SK-N-SH treated with all-trans-retinoic acid at 6 μM for 48 hours (cell line): Measurements from ENCODE around the gene RUNX3.

ENCODE experiments used
- ATAC-seq: fragments of 200-7000 bp; cut with Tn5 transposase; 3 replicates; pipeline ENCODE4 v1.9.1; 2020; ENCODE audit warnings: mild to moderate bottlenecking, moderate library complexity
- ARNTL ChIP-seq: fragments of 450-650 bp; formaldehyde crosslinking; IDR thresholded peaks from 2 replicates; pipeline ENCODE4 v1.5.0; 2020; ENCODE audit warnings: low read depth, mild to moderate bottlenecking, moderate library complexity, borderline replicate concordance
- BACH2 ChIP-seq: fragments of 250-450 bp; sonication (Bioruptor Pico); IDR thresholded peaks from 2 replicates; pipeline ENCODE4 v1.9.0; 2021; ENCODE audit warnings: mild to moderate bottlenecking, borderline replicate concordance
- CREB5 ChIP-seq: fragments of 250-450 bp; sonication (Bioruptor Pico); IDR thresholded peaks from 2 replicates; pipeline ENCODE4 v1.5.1; 2020; ENCODE audit warnings: low read depth, mild to moderate bottlenecking, moderate library complexity
- CSDC2 ChIP-seq: fragments of 250-450 bp; sonication (Bioruptor Pico); IDR thresholded peaks from 2 replicates; pipeline ENCODE4 v1.5.0; 2020; ENCODE audit warnings: mild to moderate bottlenecking, moderate library complexity
- CSRNP3 ChIP-seq: fragments of 250-450 bp; sonication (Bioruptor Pico); IDR thresholded peaks from 2 replicates; pipeline ENCODE4 v1.5.1; 2021; ENCODE audit warnings: mild to moderate bottlenecking, moderate library complexity
- ESRRG ChIP-seq: fragments of 250-450 bp; sonication (Bioruptor Pico); IDR thresholded peaks from 2 replicates; pipeline ENCODE4 v1.6.1; 2021; ENCODE audit warnings: mild to moderate bottlenecking
- GLIS3 ChIP-seq: fragments of 250-450 bp; sonication (Bioruptor Pico); IDR thresholded peaks from 2 replicates; pipeline ENCODE4 v1.5.0; 2020; ENCODE audit warnings: mild to moderate bottlenecking, moderate library complexity
- ISL1 ChIP-seq: fragments of 250-450 bp; sonication (Bioruptor Pico); IDR thresholded peaks from 2 replicates; pipeline ENCODE4 v2.1.2; 2022; ENCODE audit warnings: mild to moderate bottlenecking, moderate library complexity
- PATZ1 ChIP-seq: fragments of 250-450 bp; sonication (Bioruptor Pico); IDR thresholded peaks from 2 replicates; pipeline ENCODE4 v1.8.0; 2020; ENCODE audit warnings: mild to moderate bottlenecking, moderate library complexity, borderline replicate concordance
- POU6F1 ChIP-seq: fragments of 250-450 bp; sonication (Bioruptor Pico); IDR thresholded peaks from 2 replicates; pipeline ENCODE4 v1.8.0; 2021; ENCODE audit warnings: low read depth, mild to moderate bottlenecking, moderate library complexity, borderline replicate concordance
- PPARA ChIP-seq: fragments of 250-450 bp; sonication (Bioruptor Pico); IDR thresholded peaks from 2 replicates; pipeline ENCODE4 v1.5.0; 2020; ENCODE audit warnings: mild to moderate bottlenecking, borderline replicate concordance
- RARB ChIP-seq: fragments of 250-450 bp; sonication (Bioruptor Pico); IDR thresholded peaks from 2 replicates; pipeline ENCODE4 v1.8.0; 2021; ENCODE audit warnings: mild to moderate bottlenecking, moderate library complexity
- SNAI2 ChIP-seq: fragments of 250-450 bp; sonication (Bioruptor Pico); IDR thresholded peaks from 2 replicates; pipeline ENCODE4 v1.5.0; 2020; ENCODE audit warnings: mild to moderate bottlenecking, moderate library complexity
- TSHZ2 ChIP-seq: fragments of 250-450 bp; sonication (Bioruptor Pico); IDR thresholded peaks from 2 replicates; pipeline ENCODE4 v1.5.0; 2020; ENCODE audit warnings: mild to moderate bottlenecking, moderate library complexity
- ZC3H10 ChIP-seq: fragments of 250-450 bp; sonication (Bioruptor Pico); IDR thresholded peaks from 2 replicates; pipeline ENCODE4 v1.5.1; 2021; ENCODE audit warnings: mild to moderate bottlenecking, moderate library complexity
- ZFP3 ChIP-seq: fragments of 250-450 bp; sonication (Bioruptor Pico); IDR thresholded peaks from 2 replicates; pipeline ENCODE4 v1.5.0; 2020; ENCODE audit warnings: mild to moderate bottlenecking, moderate library complexity
- ZFP30 ChIP-seq: fragments of 450-650 bp; formaldehyde crosslinking; IDR thresholded peaks from 2 replicates; pipeline ENCODE4 v1.5.0; 2022; ENCODE audit warnings: mild to moderate bottlenecking, moderate library complexity
- ZNF8 ChIP-seq: fragments of 450-650 bp; formaldehyde crosslinking; IDR thresholded peaks from 2 replicates; pipeline ENCODE4 v1.5.0; 2020; ENCODE audit warnings: mild to moderate bottlenecking, moderate library complexity

The RUNX3 gene

GRCh38 chr1:24921938-24922662, 8.0 kb downstream of the RUNX3 start:
- TF ChIP-seq SNAI2 = no peak
- no peak for TF ChIP-seq CREB5 (CRISPR knock-in tag)
- TF ChIP-seq BACH2 = no peak
- TF ChIP-seq CSDC2 (CRISPR knock-in tag) = no peak
- TF ChIP-seq CSRNP3 (CRISPR knock-in tag) = no peak
- TF ChIP-seq ARNTL (CRISPR knock-in tag) = no peak
- ATAC-seq = no peak

GRCh38 chr1:24921412-24921811, 8.7 kb downstream of the RUNX3 start:
- ATAC-seq = no peak
- TF ChIP-seq TSHZ2 (CRISPR knock-in tag) (no peak), CSDC2 (CRISPR knock-in tag) (no peak)

GRCh38 chr1:24920533-24920925, 9.5 kb downstream of the RUNX3 start:
- ATAC-seq = no peak
- TF ChIP-seq ZC3H10 (CRISPR knock-in tag) = no peak
- no peak for TF ChIP-seq RARB (CRISPR knock-in tag)
- TF ChIP-seq ZFP3 (CRISPR knock-in tag) = no peak
- TF ChIP-seq PATZ1 (CRISPR knock-in tag) = no peak
- no peak for TF ChIP-seq ZNF8
- TF ChIP-seq ESRRG (CRISPR knock-in tag) = no peak
- TF ChIP-seq ARNTL (CRISPR knock-in tag) = no peak
- no peak for TF ChIP-seq ZFP30
- no peak for TF ChIP-seq CSRNP3 (CRISPR knock-in tag)
- no peak for TF ChIP-seq PPARA (CRISPR knock-in tag)
- no peak for TF ChIP-seq POU6F1 (CRISPR knock-in tag)
- TF ChIP-seq GLIS3 = no peak
- TF ChIP-seq ISL1 (CRISPR knock-in tag) = no peak
- TF ChIP-seq TSHZ2 (CRISPR knock-in tag) = no peak
- TF ChIP-seq BACH2 = no peak
- TF ChIP-seq, all 23 proteins: peak for 0
